GM12878 (cell line): ENCODE data around the gene PPP2R3A. TPM values are rescaled to one million over a fixed set of nuclear protein-coding genes. Genes with fewer than 3 reads are reported as not detected.

Experiments used
- ATAC-seq: fragments of 200-7000 bp; cut with Tn5 transposase; 3 replicates; pipeline ENCODE4 v1.9.1; 2020; ENCODE audit warnings: mild to moderate bottlenecking, moderate library complexity
- BruUV-seq: library from RNA; stranded (reverse); fragments of 400-500 nt; replicated peaks from 2 replicates; lab custom pipeline; 2021; lab: Mats Ljungman, UMichigan
- CTCF ChIA-PET: fragments of 300-600 bp; sonication (Branson Sonifier 250); formaldehyde crosslinking; extraction: SDS; loops from one replicate; lab custom pipeline; 2021; ENCODE audit warnings: inconsistent platforms; lab: Yijun Ruan, JAX
- POLR2A ChIA-PET: fragments of 350-600 bp; formaldehyde crosslinking; extraction: SDS; loops from one replicate; lab custom pipeline; 2021; ENCODE audit warnings: inconsistent platforms; lab: Charles Lee
- RAD21 ChIA-PET: fragments of 300-600 bp; sonication (Branson Sonifier 250); formaldehyde crosslinking; loops from one replicate; lab custom pipeline; 2023; ENCODE audit warnings: antibody characterized with exemption; ENCODE audit not compliant: unreplicated experiment; lab: Charles Lee
- SMC1A ChIA-PET: fragments of 300-600 bp; sonication (Branson Sonifier 250); formaldehyde crosslinking; loops from one replicate; lab custom pipeline; 2023; ENCODE audit not compliant: unreplicated experiment, uncharacterized antibody; lab: Charles Lee
- DNase-seq: peaks from one replicate; pipeline ENCODE4 v3.0.0-alpha.2; 2011; ENCODE audit warnings: low read depth, low spot score
- FAIRE-seq: peaks from 3 replicates; lab custom pipeline; 2011; peaks lifted over from hg19 to GRCh38; lab: Jason Lieb, UNC
- H2AFZ ChIP-seq: 2 replicates; pipeline ENCODE4 v1.6.0; 2011; ENCODE audit warnings: low read depth, low read length, control low read depth; ENCODE audit not compliant: control insufficient read depth
- H3K27ac ChIP-seq: 2 replicates; pipeline ENCODE4 v1.5.1; 2011; ENCODE audit warnings: control low read depth; ENCODE audit not compliant: control insufficient read depth, insufficient read depth
- H3K27me3 ChIP-seq, 2 experiments: replicated peaks in 1 of 2; 2 replicates each; pipeline versions ENCODE4 v1.6.0 to v1.6.1; 2011; ENCODE audit warnings: low read length in 1 of 2; ENCODE audit not compliant: control insufficient read depth in 2 of 2, insufficient read depth in 2 of 2
- H3K36me3 ChIP-seq, 2 experiments: 2 replicates each; pipeline ENCODE4 v1.5.1; 2011; ENCODE audit warnings: low read length in 1 of 2; ENCODE audit not compliant: control insufficient read depth in 2 of 2, insufficient read depth in 2 of 2
- H3K4me1 ChIP-seq: 2 replicates; pipeline ENCODE4 v1.6.1; 2011; ENCODE audit warnings: mild to moderate bottlenecking, low read length, moderate library complexity, mixed read lengths; ENCODE audit not compliant: control insufficient read depth, insufficient read depth
- H3K4me2 ChIP-seq: 2 replicates; pipeline ENCODE4 v1.6.0; 2011; ENCODE audit warnings: control low read depth; ENCODE audit not compliant: control insufficient read depth, insufficient read depth
- H3K4me3 ChIP-seq: fragments of 200-600 bp; sonication (generic); 2 replicates; pipeline ENCODE4 v1.5.1; 2016
- H3K79me2 ChIP-seq: 2 replicates; pipeline ENCODE4 v1.6.0; 2011; ENCODE audit warnings: low read length; ENCODE audit not compliant: control insufficient read depth, insufficient read depth
- H3K9ac ChIP-seq: 2 replicates; pipeline ENCODE4 v1.8.0; 2011; ENCODE audit warnings: low read length, control low read depth, mixed read lengths; ENCODE audit not compliant: control insufficient read depth, insufficient read depth
- H3K9me3 ChIP-seq: replicated peaks from 3 replicates; pipeline ENCODE4 v1.5.1; 2011; ENCODE audit warnings: mild to moderate bottlenecking, low read length; ENCODE audit not compliant: control insufficient read depth, insufficient read depth
- H4K20me1 ChIP-seq: 2 replicates; pipeline ENCODE4 v1.6.0; 2011; ENCODE audit not compliant: control insufficient read depth, insufficient read depth
- CREB1 ChIP-seq: IDR thresholded peaks from 2 replicates; pipeline ENCODE4 v1.6.1; 2012; ENCODE audit warnings: low read depth, mild to moderate bottlenecking, inconsistent platforms
- EED ChIP-seq: sonication (generic); IDR thresholded peaks from 2 replicates; pipeline ENCODE4 v1.6.1; 2016; ENCODE audit warnings: antibody characterized with exemption, low read depth
- GATAD2B ChIP-seq: fragments of 450-650 bp; conservative IDR thresholded peaks from 2 replicates; pipeline ENCODE4 v1.6.1; 2017; ENCODE audit warnings: low read depth, mild to moderate bottlenecking, moderate library complexity
- HDAC2 ChIP-seq: fragments of 200-600 bp; sonication (generic); IDR thresholded peaks from 2 replicates; pipeline ENCODE4 v1.6.1; 2017
- IKZF1 ChIP-seq: fragments of 450-650 bp; conservative IDR thresholded peaks from 2 replicates; pipeline ENCODE4 v1.6.1; 2017; ENCODE audit warnings: antibody characterized with exemption, mild to moderate bottlenecking
- IRF4 ChIP-seq: IDR thresholded peaks from 2 replicates; pipeline ENCODE4 v1.6.1; 2011; ENCODE audit warnings: low read depth, low read length
- JUND ChIP-seq: IDR thresholded peaks from 2 replicates; pipeline ENCODE4 v1.6.1; 2012; ENCODE audit warnings: low read depth, mild to moderate bottlenecking, low read length, improper control_type of control experiment, moderate library complexity
- SMAD1 ChIP-seq: fragments of 450-650 bp; IDR thresholded peaks from 2 replicates; pipeline ENCODE4 v1.6.1; 2018; ENCODE audit warnings: mild to moderate bottlenecking, low read depth; ENCODE audit not compliant: partially characterized antibody
- SREBF1 ChIP-seq: IDR thresholded peaks from 2 replicates; pipeline ENCODE4 v1.6.1; 2012; ENCODE audit warnings: mild to moderate bottlenecking, low read length
- SUZ12 ChIP-seq: fragments of 200-600 bp; sonication (generic); IDR thresholded peaks from one replicate; pipeline ENCODE4 v1.6.1; 2018; ENCODE audit warnings: antibody characterized with exemption, mild to moderate bottlenecking; ENCODE audit not compliant: unreplicated experiment
- WGBS: methylation state at CpG from one replicate; pipeline ENCODE4 v1.1.6; 2016; ENCODE audit warnings: low lambda C conversion rate; ENCODE audit not compliant: insufficient replicate concordance, insufficient coverage; ENCODE audit errors: missing lambda C conversion rate; 5-methylcytosine and 5-hydroxymethylcytosine counted together
- in situ Hi-C: fragments of 300-500 bp; cut with MboI; formaldehyde crosslinking; loops from 9 replicates; pipeline ENCODE4 v1.14.3; 2018; ENCODE audit warnings: mixed read lengths
- intact Hi-C: fragments of 100-400 bp; cut with micrococcal nuclease; formaldehyde crosslinking; loops from one replicate; pipeline ENCODE4 v1.14.2; 2022; ENCODE audit not compliant: unreplicated experiment
- polyA plus RNA-seq, 11 experiments: library from polyadenylated mRNA; depleted of rRNA in 4 of 11; unstranded in 6 of 11; stranded (reverse) in 5 of 11; fragments of >200 nt; fragmentation: Nextera tagmentation in 4 of 11; fragmentation: Illumina TruSeq in 1 of 11; extraction: Ambion mirVana in 4 of 11; extraction: Trizol in 1 of 11; gene quantifications; 1 replicate in 1 of 11; 2 replicates in 10 of 11; pipeline versions ENCODE4 v1.2.1 to v1.2.3, GENCODE V29; 2011 to 2016; ENCODE audit warnings: inconsistent platforms in 2 of 11, missing spikeins in 2 of 11, low read depth in 1 of 11
- total RNA-seq, 4 experiments: library from RNA; depleted of rRNA in 3 of 4; stranded (reverse); fragments of >200 nt in 3 of 4; fragmentation: Illumina TruSeq in 1 of 4; extraction: Trizol in 1 of 4; gene quantifications; 2 replicates each; pipeline versions ENCODE4 v1.2.1 to v1.2.3, GENCODE V29; 2013 to 2021
- TF ChIP-seq, protein P1 (sequence below): fragments of 150-350 bp; IDR thresholded peaks from 2 replicates; pipeline ENCODE4 v1.6.1; 2014; ENCODE audit warnings: mild to moderate bottlenecking, low read depth, low read length
- TF ChIP-seq, protein P2 (sequence below): fragments of 450-650 bp; formaldehyde crosslinking; IDR thresholded peaks from 2 replicates; pipeline ENCODE4 v1.4.0; 2022; ENCODE audit warnings: mild to moderate bottlenecking, moderate library complexity
- TF ChIP-seq, protein P3 (sequence below): IDR thresholded peaks from 2 replicates; pipeline ENCODE4 v1.6.1; 2011; ENCODE audit warnings: borderline replicate concordance, low read depth, mild to moderate bottlenecking, moderate library complexity, mixed read lengths, low read length; ENCODE audit not compliant: insufficient read depth; ENCODE audit errors: extremely low read length
- TF ChIP-seq, protein P4 (sequence below): fragments of 450-650 bp; formaldehyde crosslinking; IDR thresholded peaks from 2 replicates; pipeline ENCODE4 v1.4.0; 2020; ENCODE audit warnings: mild to moderate bottlenecking, moderate library complexity

PPP2R3A gene
- total and polyA plus RNA-seq, 10 of the 15 experiments (the other 5 are each of a cell fraction or from before 2014, with no cell fraction given): under 0.01 to 0.16 (median 0.06) TPM; not detected in 5

DNA sequence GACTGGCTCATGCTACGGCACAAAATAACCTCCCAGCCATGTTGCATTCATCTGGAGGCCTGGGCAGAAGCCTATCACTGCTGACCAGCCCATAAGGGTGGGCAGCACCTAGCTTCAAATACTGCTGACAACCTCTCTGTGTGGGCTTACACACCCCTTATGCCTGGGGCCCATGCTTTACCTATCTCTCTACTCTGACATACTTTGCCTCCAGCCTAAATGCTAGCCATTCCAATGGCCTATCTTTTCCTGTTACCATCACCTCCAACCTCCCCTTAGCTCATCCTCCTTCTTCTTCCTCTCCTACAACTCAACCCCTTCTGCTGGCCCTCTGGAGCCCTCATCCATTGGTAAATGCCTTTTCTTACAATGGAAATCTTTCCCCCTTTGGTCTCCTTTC, 41.0 kb upstream of the PPP2R3A start:
- BruUV-seq: no TSS peak
- ChIA-PET POLR2A (interaction anchor here (0.5 kb wide), 1 partner anchor 1246 kb away, joined by 3 read pairs; no protein-coding TSS in a partner anchor), SMC1A (interaction anchor here (0.6 kb wide), 1 partner anchor 474 kb away, joined by 3 read pairs; no protein-coding TSS in a partner anchor), CTCF (no interaction called here), RAD21 (no interaction called here)
- no peak for TF ChIP-seq SMAD1
- TF ChIP-seq IRF4: no peak
- TF ChIP-seq HDAC2: no peak
- no peak for TF ChIP-seq GATAD2B
- TF ChIP-seq, protein P1, sequence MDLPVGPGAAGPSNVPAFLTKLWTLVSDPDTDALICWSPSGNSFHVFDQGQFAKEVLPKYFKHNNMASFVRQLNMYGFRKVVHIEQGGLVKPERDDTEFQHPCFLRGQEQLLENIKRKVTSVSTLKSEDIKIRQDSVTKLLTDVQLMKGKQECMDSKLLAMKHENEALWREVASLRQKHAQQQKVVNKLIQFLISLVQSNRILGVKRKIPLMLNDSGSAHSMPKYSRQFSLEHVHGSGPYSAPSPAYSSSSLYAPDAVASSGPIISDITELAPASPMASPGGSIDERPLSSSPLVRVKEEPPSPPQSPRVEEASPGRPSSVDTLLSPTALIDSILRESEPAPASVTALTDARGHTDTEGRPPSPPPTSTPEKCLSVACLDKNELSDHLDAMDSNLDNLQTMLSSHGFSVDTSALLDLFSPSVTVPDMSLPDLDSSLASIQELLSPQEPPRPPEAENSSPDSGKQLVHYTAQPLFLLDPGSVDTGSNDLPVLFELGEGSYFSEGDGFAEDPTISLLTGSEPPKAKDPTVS: no peak
- TF ChIP-seq CREB1: no peak
- no peak for TF ChIP-seq SUZ12
- no peak for TF ChIP-seq SREBF1
- no peak for TF ChIP-seq EED
- TF ChIP-seq, protein P2, sequence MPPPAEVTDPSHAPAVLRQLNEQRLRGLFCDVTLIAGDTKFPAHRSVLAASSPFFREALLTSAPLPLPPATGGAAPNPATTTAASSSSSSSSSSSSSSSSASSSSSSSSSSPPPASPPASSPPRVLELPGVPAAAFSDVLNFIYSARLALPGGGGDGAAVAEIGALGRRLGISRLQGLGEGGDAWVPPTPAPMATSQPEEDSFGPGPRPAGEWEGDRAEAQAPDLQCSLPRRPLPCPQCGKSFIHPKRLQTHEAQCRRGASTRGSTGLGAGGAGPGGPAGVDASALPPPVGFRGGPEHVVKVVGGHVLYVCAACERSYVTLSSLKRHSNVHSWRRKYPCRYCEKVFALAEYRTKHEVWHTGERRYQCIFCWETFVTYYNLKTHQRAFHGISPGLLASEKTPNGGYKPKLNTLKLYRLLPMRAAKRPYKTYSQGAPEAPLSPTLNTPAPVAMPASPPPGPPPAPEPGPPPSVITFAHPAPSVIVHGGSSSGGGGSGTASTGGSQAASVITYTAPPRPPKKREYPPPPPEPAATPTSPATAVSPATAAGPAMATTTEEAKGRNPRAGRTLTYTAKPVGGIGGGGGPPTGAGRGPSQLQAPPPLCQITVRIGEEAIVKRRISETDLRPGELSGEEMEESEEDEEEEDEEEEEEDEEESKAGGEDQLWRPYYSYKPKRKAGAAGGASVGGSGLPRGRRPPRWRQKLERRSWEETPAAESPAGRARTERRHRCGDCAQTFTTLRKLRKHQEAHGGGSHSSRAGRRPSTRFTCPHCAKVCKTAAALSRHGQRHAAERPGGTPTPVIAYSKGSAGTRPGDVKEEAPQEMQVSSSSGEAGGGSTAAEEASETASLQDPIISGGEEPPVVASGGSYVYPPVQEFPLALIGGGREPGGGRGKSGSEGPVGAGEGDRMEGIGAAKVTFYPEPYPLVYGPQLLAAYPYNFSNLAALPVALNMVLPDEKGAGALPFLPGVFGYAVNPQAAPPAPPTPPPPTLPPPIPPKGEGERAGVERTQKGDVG (CRISPR knock-in tag): no peak
- TF ChIP-seq JUND: no peak
- TF ChIP-seq, protein P3, sequence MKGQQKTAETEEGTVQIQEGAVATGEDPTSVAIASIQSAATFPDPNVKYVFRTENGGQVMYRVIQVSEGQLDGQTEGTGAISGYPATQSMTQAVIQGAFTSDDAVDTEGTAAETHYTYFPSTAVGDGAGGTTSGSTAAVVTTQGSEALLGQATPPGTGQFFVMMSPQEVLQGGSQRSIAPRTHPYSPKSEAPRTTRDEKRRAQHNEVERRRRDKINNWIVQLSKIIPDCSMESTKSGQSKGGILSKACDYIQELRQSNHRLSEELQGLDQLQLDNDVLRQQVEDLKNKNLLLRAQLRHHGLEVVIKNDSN: no peak
- TF ChIP-seq, protein P4, sequence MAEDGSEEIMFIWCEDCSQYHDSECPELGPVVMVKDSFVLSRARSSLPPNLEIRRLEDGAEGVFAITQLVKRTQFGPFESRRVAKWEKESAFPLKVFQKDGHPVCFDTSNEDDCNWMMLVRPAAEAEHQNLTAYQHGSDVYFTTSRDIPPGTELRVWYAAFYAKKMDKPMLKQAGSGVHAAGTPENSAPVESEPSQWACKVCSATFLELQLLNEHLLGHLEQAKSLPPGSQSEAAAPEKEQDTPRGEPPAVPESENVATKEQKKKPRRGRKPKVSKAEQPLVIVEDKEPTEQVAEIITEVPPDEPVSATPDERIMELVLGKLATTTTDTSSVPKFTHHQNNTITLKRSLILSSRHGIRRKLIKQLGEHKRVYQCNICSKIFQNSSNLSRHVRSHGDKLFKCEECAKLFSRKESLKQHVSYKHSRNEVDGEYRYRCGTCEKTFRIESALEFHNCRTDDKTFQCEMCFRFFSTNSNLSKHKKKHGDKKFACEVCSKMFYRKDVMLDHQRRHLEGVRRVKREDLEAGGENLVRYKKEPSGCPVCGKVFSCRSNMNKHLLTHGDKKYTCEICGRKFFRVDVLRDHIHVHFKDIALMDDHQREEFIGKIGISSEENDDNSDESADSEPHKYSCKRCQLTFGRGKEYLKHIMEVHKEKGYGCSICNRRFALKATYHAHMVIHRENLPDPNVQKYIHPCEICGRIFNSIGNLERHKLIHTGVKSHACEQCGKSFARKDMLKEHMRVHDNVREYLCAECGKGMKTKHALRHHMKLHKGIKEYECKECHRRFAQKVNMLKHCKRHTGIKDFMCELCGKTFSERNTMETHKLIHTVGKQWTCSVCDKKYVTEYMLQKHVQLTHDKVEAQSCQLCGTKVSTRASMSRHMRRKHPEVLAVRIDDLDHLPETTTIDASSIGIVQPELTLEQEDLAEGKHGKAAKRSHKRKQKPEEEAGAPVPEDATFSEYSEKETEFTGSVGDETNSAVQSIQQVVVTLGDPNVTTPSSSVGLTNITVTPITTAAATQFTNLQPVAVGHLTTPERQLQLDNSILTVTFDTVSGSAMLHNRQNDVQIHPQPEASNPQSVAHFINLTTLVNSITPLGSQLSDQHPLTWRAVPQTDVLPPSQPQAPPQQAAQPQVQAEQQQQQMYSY: no peak
- no peak for TF ChIP-seq IKZF1
- H3K79me2 ChIP-seq: no peaks in the 10 kb centered on the region
- 0% methylated on average over 1 of the region's 1 CpG for WGBS
- no peak overlapping the region for H3K4me3 ChIP-seq
- no peak overlapping the region for H3K27ac ChIP-seq
- no peak for DNase-seq
- no peak overlapping the region for H3K9ac ChIP-seq
- H3K4me2 ChIP-seq: no peak overlapping the region
- in situ Hi-C loops (no loop called here), intact Hi-C loops (no loop called here)
- no peaks in the 10 kb centered on the region; a peak in 1 of 4 replicates for H3K27me3 ChIP-seq
- no peaks in the 10 kb centered on the region for H4K20me1 ChIP-seq
- no peaks in the 10 kb centered on the region for H3K36me3 ChIP-seq
- H3K4me1 ChIP-seq: no peaks in the 10 kb centered on the region
- no peaks in the 10 kb centered on the region for H3K9me3 ChIP-seq
- FAIRE-seq: no peak
- H2AFZ ChIP-seq: no peak overlapping the region
- ATAC-seq: no peak
